NCI-H1436 (cell line): Measurements from ENCODE around the gene FAM20C.

Experiments used
- DNase-seq: peaks from one replicate; lab custom pipeline; 2025; lab: John Stamatoyannopoulos, UW

FAM20C gene

GRCh38 chr7:307970-308369 lies 115.6 kb downstream of the FAM20C start:
- no peak for DNase-seq

- DNase-seq: no peak
These were observed 117.3 kb downstream of the FAM20C start for GRCh38 chr7:309586-310228.
